T-helper 2 cell treated with Interferon-gamma antibody and Interleukin-4, amounts not matched to agents 5 μg/mL and 100 μg/mL, for 36 hours (primary cell): ENCODE measurements around the gene MAML1.

ENCODE experiments used
- DNase-seq: peaks from one replicate; pipeline ENCODE4 v3.0.0; 2021; ENCODE audit warnings: low spot score
- H3K27ac Mint-ChIP-seq: one replicate; pipeline ENCODE4 v1.8.0; 2021; ENCODE audit warnings: mild to moderate bottlenecking, mixed read lengths
- H3K27me3 Mint-ChIP-seq: one replicate; pipeline ENCODE4 v1.8.0; 2021; ENCODE audit warnings: low read depth, mixed read lengths
- H3K36me3 Mint-ChIP-seq: one replicate; pipeline ENCODE4 v1.8.0; 2021; ENCODE audit warnings: low read depth, mixed read lengths
- H3K4me1 Mint-ChIP-seq: one replicate; pipeline ENCODE4 v1.8.0; 2021; ENCODE audit warnings: low read depth, mixed read lengths
- H3K4me3 Mint-ChIP-seq: one replicate; pipeline ENCODE4 v1.8.0; 2022; ENCODE audit warnings: mild to moderate bottlenecking, moderate library complexity, mixed read lengths
- H3K9me3 Mint-ChIP-seq: one replicate; pipeline ENCODE4 v1.8.0; 2021; ENCODE audit warnings: mixed read lengths

The MAML1 gene

DNA sequence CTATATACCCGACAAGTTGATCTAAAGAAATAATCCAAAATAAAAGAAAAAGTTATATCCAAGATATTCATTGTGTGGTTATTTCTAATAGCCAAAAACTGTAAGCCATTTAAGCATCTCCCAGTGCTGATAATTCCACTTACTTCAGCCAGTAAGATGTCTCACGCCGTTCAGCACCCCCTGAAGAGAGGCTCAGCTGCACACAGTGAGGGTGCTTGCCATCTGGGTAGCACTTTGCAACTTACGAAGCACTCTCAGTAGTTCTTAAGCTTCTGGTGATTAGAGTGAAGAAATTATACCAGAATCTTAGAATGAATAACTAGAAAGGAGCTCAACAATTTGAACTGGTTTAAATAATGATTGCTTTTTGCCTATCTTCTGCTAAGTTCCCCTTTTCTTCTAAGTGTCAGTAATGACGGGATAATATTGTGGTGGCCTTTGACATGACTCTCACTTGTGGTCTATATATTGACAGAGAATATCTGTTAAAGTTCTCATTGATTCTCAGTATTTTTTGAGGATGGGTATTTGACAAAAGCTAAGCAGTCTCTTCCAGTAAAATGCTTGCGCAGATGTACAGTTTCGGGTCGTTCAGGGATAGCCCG is 35.0 kb downstream of the MAML1 start:
- H3K9me3 Mint-ChIP-seq: no peaks in the 10 kb centered on the region
- peaks cover 16% of the 10 kb centered on the region for H3K4me1 Mint-ChIP-seq
- peaks cover 49% of the 10 kb centered on the region for H3K36me3 Mint-ChIP-seq
- H3K27me3 Mint-ChIP-seq: no peaks in the 10 kb centered on the region
- H3K4me3 Mint-ChIP-seq: no peak overlapping the region
- no peak for DNase-seq
- no peak overlapping the region for H3K27ac Mint-ChIP-seq

DNA sequence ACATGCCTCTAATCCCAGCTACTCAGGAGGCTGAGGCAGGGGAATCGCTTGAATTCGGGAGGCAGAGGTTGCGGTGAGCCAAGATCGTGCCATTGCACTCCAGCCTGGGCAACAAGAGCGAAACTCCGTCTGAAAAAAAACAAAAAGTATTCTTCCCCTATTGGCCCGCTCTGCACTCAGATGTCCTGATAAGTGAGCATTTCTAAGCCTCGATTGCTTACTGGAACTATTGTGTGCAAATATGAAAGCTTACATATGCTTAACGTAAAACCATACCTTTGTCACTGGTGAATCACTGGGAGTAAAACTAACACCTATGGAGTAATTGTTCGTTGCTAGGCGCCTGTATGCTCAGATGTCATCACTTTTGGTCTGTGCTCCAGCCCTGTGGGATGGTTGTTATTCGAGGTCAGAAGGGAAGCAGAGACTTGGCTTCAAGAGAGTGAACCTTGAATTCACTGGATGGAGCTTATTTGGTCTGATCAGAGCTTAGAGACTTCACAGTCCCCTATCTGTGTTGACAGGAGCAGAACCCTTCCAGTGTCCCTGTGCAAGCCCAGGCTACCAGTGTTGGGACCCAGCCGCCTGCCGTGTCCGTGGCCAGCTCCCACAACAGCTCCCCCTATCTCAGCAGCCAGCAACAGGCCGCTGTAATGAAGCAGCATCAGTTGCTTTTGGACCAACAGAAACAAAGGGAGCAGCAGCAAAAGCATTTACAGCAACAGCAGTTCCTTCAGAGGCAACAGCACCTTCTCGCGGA is 35.9 kb downstream of the MAML1 start:
- Mint-ChIP-seq H3K4me1 (peaks cover 8% of the 10 kb centered on the region), H3K4me3 (no peak overlapping the region), H3K9me3 (no peaks in the 10 kb centered on the region), H3K27me3 (no peaks in the 10 kb centered on the region), H3K36me3 (peaks cover 56% of the 10 kb centered on the region), H3K27ac (no peak overlapping the region)
- no peak for DNase-seq

DNA sequence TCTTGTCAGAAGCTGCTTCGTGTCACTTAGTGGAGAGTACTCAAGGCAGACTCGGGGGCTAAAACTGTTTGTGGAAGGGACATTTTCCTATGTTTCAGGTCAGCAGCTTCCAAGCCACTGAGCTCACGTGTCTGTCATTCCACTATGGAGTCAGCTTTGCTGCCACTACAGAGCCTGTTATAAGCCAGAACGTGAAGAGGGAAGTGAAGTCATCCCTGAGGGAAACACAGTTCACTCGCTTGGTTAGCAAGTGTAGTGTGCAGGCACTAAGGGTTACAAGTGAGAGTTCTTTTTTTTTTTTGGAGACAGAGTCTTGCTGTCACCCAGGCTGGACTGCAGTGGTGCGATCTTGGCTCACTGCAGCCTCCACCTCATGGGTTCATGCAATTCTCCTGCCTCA is 36.6 kb downstream of the MAML1 start:
- no peak for DNase-seq
- H3K4me1 Mint-ChIP-seq: peaks cover 8% of the 10 kb centered on the region
- no peak overlapping the region for H3K4me3 Mint-ChIP-seq
- peaks cover 60% of the 10 kb centered on the region for H3K36me3 Mint-ChIP-seq
- H3K27me3 Mint-ChIP-seq: no peaks in the 10 kb centered on the region
- H3K27ac Mint-ChIP-seq: no peak overlapping the region
- no peaks in the 10 kb centered on the region for H3K9me3 Mint-ChIP-seq

DNA sequence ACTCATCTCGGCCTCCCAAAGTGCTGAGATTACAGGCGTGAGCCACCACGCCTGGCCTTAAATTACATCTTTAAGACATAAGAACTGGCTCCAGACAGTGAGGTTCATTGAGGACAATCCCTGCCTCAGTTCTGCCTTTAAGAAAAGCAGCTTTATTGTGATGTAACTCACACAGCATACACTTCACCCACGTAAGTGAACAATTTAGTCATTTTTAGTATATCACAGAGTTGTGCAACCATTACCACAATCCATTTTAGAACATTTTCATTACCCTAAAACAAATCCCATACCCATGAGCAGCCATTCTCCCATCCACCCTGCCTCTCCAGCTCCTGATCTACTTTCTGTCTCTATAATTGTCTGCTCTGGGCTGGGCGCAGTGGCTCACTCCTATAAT is 37.2 kb downstream of the MAML1 start:
- Mint-ChIP-seq H3K4me1 (peaks cover 8% of the 10 kb centered on the region), H3K27ac (no peak overlapping the region), H3K27me3 (no peaks in the 10 kb centered on the region), H3K36me3 (peaks cover 60% of the 10 kb centered on the region), H3K4me3 (no peak overlapping the region), H3K9me3 (no peaks in the 10 kb centered on the region)
- DNase-seq: no peak

DNA sequence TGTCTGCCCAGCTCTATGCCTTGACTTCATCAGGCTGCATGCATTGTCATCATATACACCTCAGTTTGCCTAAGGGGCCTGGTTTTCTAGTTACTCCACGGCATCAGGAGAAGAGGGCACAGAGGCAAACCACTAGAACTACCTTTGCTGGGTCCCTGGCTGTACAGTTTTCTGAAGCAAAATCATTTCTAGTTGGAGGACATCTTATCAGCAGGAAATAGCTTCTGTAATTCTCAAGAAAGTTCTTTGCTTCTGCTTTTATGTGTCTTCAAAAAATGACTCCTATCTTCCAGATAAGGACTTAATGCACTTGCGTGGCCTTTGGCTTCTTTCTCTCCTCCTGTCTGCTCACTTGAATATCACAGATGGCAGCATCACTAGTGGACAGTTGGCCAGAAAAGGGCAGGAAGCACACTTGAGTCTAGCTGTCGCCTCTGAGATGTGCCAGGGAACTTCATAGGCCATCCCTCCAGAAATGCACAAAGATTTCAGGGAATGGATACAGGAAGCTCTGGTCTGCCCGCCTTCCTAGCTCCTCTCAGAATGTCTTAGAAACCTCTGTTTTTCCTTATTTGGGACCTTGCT is 38.8 kb downstream of the MAML1 start:
- Mint-ChIP-seq H3K4me3 (no peak overlapping the region), H3K9me3 (no peaks in the 10 kb centered on the region), H3K36me3 (peaks cover 58% of the 10 kb centered on the region), H3K4me1 (peaks cover 4% of the 10 kb centered on the region), H3K27me3 (no peaks in the 10 kb centered on the region), H3K27ac (no peak overlapping the region)
- DNase-seq: no peak

DNA sequence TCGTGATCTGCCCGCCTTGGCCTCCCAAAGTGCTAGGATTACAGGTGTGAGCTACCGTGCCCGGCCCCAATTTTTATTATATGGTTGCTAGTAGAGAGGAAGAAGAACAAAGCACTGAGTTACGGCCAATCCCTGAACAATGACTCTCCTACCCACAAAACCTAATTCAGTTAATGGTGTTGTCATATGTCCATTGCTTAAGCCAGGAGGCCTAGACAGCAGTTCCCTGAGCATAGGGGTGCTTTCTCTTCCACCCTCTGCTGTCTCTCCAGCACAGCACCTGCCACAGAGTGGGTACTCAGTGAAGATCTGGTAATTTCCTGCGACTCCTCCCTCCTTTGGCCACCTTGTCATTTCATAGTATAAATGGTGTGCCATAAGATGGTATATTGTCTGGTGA is 39.7 kb downstream of the MAML1 start:
- no peaks in the 10 kb centered on the region for H3K9me3 Mint-ChIP-seq
- H3K4me1 Mint-ChIP-seq: peaks cover 4% of the 10 kb centered on the region
- H3K27me3 Mint-ChIP-seq: no peaks in the 10 kb centered on the region
- no peak overlapping the region for H3K27ac Mint-ChIP-seq
- H3K36me3 Mint-ChIP-seq: peaks cover 55% of the 10 kb centered on the region
- DNase-seq: no peak
- no peak overlapping the region for H3K4me3 Mint-ChIP-seq

DNA sequence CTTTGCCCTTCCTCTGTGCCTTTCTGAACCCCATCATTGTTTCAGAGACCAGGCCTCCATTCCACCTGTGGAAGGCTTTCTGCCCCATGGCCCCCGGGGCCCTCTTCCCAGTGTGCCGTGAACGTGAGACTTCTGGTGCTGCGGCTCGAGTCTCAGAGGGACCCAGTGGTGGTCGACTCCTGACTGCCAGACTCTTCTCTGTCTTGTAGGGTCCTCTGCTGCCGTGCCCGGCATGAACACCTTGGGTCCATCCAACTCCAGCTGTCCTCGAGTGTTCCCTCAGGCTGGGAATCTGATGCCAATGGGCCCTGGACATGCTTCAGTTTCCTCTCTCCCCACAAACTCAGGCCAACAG is 41.0 kb downstream of the MAML1 start:
- peaks cover 59% of the 10 kb centered on the region for H3K36me3 Mint-ChIP-seq
- H3K27ac Mint-ChIP-seq: no peak overlapping the region

DNA sequence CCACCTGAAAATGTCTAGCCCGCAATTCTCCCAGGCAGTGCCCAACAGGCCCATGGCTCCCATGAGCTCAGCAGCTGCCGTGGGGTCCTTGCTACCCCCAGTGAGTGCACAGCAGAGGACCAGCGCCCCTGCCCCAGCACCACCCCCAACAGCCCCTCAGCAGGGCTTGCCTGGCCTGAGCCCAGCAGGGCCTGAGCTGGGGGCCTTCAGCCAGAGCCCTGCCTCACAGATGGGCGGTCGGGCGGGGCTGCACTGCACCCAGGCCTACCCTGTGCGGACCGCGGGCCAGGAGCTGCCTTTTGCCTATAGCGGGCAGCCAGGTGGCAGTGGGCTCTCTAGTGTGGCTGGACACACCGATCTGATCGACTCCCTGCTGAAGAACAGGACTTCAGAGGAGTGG is 41.8 kb downstream of the MAML1 start:
- Mint-ChIP-seq H3K27ac (no peak overlapping the region), H3K9me3 (no peaks in the 10 kb centered on the region), H3K4me3 (no peak overlapping the region), H3K36me3 (peaks cover 55% of the 10 kb centered on the region), H3K4me1 (no peaks in the 10 kb centered on the region), H3K27me3 (no peaks in the 10 kb centered on the region)
- no peak for DNase-seq

More for the DNA sequence above, 41.0 kb downstream of the MAML1 start:
- H3K4me3 Mint-ChIP-seq: no peak overlapping the region
- H3K9me3 Mint-ChIP-seq: no peaks in the 10 kb centered on the region
- DNase-seq: no peak
- H3K27me3 Mint-ChIP-seq: no peaks in the 10 kb centered on the region
- H3K4me1 Mint-ChIP-seq: no peaks in the 10 kb centered on the region

DNA sequence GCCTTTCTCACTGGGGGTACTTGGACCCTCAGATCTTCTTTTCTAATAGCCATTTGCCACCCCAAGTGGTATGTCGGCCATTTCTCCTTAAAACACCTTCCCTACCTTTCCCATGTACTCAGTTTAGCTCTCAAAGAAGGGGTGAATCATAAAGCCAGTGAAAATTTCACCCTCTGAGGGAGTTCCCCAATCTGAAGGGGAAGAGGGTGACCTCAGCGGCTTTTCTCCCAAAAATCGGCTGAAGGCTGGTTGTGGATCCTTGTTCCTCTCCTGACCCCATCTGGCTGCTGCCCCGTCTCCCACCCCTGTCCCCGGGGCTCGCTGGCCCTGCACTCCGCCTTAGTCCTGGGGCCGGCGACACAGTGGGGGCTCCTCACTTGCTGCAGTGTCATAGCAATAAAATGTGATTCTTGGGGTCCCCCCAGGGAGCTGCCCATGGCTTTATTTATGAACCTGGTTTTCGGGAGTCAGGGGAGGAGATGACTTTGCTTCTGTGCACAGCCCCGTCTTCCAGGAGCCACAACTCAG is 43.9 kb downstream of the MAML1 start:
- Mint-ChIP-seq H3K4me1 (no peaks in the 10 kb centered on the region), H3K27me3 (no peaks in the 10 kb centered on the region), H3K27ac (no peak overlapping the region), H3K4me3 (no peak overlapping the region), H3K36me3 (peaks cover 45% of the 10 kb centered on the region), H3K9me3 (no peaks in the 10 kb centered on the region)
- no peak for DNase-seq

DNA sequence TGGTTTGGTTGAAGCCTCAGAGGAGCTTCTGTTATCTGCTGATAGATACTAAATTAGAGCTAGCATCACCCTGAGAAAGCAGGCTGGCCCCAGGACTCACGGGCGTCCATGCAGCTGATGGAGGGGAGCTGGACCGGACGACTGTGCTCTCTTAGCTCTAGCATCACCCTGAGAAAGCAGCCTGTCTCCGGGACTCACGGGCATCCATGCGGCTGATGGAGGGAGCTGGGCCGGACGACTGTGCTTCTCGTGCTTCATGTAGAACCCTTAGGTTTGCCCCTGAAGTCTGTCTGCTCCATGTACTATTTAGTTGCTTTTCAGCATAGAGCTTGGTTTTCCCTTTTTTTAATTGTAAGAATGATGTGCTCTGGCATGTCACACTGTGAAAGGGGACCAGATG is 44.8 kb downstream of the MAML1 start:
- no peak overlapping the region for H3K4me3 Mint-ChIP-seq
- H3K27ac Mint-ChIP-seq: no peak overlapping the region
- no peaks in the 10 kb centered on the region for H3K27me3 Mint-ChIP-seq
- no peaks in the 10 kb centered on the region for H3K9me3 Mint-ChIP-seq
- no peak for DNase-seq
- H3K36me3 Mint-ChIP-seq: peaks cover 40% of the 10 kb centered on the region
- H3K4me1 Mint-ChIP-seq: no peaks in the 10 kb centered on the region

DNA sequence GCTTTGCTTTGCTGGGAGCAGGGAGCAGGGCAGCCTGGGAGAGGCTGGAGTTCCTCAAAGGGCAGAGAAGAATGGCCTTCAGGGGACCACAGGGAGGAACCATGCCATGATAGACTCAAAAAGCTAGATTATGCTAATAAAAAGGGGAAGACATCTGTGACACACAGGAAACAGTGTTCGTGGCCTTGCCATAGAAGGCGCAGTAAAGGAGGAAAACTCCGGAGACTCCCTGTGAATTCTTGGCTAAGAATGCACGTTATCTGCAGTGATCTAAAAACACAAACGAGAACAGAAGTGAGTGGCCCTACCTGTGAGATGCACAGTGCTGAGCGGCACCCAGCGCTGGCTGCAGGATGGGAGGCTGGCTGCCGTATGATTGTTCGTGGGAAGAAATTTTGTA is 45.3 kb downstream of the MAML1 start:
- Mint-ChIP-seq H3K27me3 (no peaks in the 10 kb centered on the region), H3K4me3 (no peak overlapping the region), H3K27ac (no peak overlapping the region), H3K9me3 (no peaks in the 10 kb centered on the region), H3K36me3 (peaks cover 38% of the 10 kb centered on the region), H3K4me1 (no peaks in the 10 kb centered on the region)
- DNase-seq: no peak

DNA sequence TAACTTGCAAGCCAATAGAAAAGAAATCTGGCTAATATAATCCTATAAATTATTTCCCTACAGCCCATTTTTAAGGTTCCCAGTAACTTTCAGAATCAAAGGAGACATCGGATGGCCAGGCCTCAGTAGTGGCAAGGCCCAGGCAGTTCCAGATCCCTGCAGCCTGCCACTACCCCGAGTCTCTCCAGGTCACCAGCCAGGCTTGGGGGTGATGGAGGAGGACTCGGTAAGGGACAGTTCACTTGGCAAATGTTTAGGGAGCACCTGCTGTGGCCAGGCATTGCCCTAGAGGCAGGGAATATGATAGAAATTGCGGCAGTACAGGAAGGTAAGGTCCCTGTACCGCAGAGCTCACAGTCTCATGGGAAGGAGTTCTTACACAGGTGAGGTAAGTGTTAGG is 46.0 kb downstream of the MAML1 start:
- H3K27me3 Mint-ChIP-seq: no peaks in the 10 kb centered on the region
- no peak for DNase-seq
- H3K4me1 Mint-ChIP-seq: no peaks in the 10 kb centered on the region
- no peak overlapping the region for H3K27ac Mint-ChIP-seq
- H3K9me3 Mint-ChIP-seq: no peaks in the 10 kb centered on the region
- H3K4me3 Mint-ChIP-seq: no peak overlapping the region
- peaks cover 31% of the 10 kb centered on the region for H3K36me3 Mint-ChIP-seq

DNA sequence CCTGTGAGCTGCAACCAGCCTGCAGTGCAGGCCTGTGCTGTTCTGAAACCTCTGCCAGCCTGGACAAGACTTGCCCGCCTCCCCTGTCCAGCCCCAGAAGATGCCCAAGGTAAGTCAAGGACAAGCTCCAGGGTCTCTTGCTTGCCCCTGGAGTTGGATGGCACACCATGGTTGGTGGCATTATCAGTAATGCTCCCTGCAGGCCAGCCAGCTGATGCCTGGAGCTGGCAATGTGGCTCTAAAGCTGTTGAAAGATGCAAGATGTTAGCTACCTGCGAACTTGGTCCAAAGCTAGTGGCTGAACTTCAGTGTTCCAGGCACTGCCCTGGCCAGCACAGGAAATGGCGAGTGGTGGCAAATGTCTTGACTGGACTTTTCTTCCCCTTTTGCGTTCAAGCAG is 47.2 kb downstream of the MAML1 start:
- no peaks in the 10 kb centered on the region for H3K9me3 Mint-ChIP-seq
- H3K36me3 Mint-ChIP-seq: peaks cover 29% of the 10 kb centered on the region
- no peak overlapping the region for H3K4me3 Mint-ChIP-seq
- H3K27me3 Mint-ChIP-seq: no peaks in the 10 kb centered on the region
- H3K4me1 Mint-ChIP-seq: no peaks in the 10 kb centered on the region
- no peak overlapping the region for H3K27ac Mint-ChIP-seq
- no peak for DNase-seq

DNA sequence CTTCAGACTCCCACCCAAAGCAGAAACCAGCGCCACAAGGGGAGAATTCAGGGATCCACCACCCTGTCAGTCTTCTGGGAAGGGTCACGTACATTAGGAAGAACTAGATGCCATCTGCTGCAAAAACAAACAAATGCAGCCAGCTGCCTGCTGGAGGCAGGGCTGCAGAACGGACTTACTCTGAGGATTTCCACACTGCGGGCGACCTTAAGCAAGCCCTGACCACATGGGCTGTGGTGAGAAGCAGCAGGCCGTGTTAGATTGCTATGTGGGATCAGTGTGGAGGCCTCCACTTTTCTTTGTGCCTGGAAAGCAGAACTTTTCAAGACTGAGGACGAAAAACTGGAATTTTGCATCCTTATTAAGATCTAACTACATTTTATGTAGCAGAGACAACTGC is 47.7 kb downstream of the MAML1 start:
- DNase-seq: no peak
- H3K4me3 Mint-ChIP-seq: no peak overlapping the region
- no peaks in the 10 kb centered on the region for H3K4me1 Mint-ChIP-seq
- H3K27me3 Mint-ChIP-seq: no peaks in the 10 kb centered on the region
- peaks cover 29% of the 10 kb centered on the region for H3K36me3 Mint-ChIP-seq
- H3K27ac Mint-ChIP-seq: no peak overlapping the region
- H3K9me3 Mint-ChIP-seq: no peaks in the 10 kb centered on the region
